HL-60 (cell line): Measurements from ENCODE around the gene ZFYVE27.

Experiments used
- DNase-seq, 2 experiments: peaks; one replicate each; pipeline ENCODE4 v3.0.0-alpha.2; 2010 to 2020; ENCODE audit warnings: low read depth in 1 of 2, low spot score in 1 of 2
- H3K27ac ChIP-seq: fragments of 250-450 bp; sonication (Bioruptor Pico); replicated peaks from 2 replicates; pipeline ENCODE4 v1.5.1; 2020; ENCODE audit warnings: mild to moderate bottlenecking, moderate library complexity
- H3K27me3 ChIP-seq: fragments of 250-450 bp; sonication (Bioruptor Pico); 2 replicates; pipeline ENCODE4 v1.5.1; 2021; ENCODE audit warnings: mild to moderate bottlenecking, moderate library complexity; ENCODE audit not compliant: insufficient read depth, poor library complexity, severe bottlenecking
- H3K4me3 ChIP-seq: replicated peaks from 2 replicates; pipeline ENCODE4 v1.5.1; 2011; ENCODE audit warnings: mild to moderate bottlenecking, control low read depth, low read length; ENCODE audit not compliant: insufficient read depth
- CTCF ChIP-seq: IDR thresholded peaks from one replicate; pipeline ENCODE4 v1.5.1; 2011; ENCODE audit warnings: low read length, control low read depth, inconsistent platforms; ENCODE audit not compliant: insufficient read depth
- GABPA ChIP-seq: IDR thresholded peaks from 2 replicates; pipeline ENCODE4 v1.6.1; 2012; ENCODE audit warnings: low read depth
- POLR2AphosphoS5 ChIP-seq: IDR thresholded peaks from 2 replicates; pipeline ENCODE4 v1.6.1; 2012; ENCODE audit warnings: low read depth
- REST ChIP-seq: IDR thresholded peaks from 2 replicates; pipeline ENCODE4 v1.6.1; 2012; ENCODE audit warnings: low read depth; ENCODE audit not compliant: insufficient replicate concordance
- SPI1 ChIP-seq: IDR thresholded peaks from 2 replicates; pipeline ENCODE4 v1.6.1; 2012; ENCODE audit warnings: low read depth, mild to moderate bottlenecking, borderline replicate concordance

ZFYVE27 gene

DNA sequence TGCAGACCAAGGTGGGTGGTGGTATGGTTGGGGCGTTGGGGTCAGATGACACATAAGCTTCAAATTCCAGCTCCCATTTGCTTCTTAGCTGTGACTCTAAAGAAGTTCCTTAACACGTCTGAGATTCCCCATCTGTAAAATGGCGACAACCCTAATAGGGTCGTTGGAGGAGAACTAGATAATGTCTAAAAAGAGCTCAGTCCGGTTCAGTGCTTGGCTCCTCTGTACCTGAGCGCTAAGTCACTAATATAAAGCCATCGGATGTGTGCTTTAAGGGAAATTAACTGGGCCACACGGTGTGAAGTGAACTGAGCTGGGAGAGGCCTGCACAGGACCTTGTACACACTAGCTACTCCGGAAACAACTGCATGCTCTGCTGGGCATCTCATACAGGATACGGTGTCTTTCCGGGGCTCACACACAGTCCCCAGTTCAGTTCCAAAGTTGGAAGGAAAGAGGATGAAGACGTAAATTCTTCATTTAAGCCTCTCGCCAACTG lies 476 bp upstream of the ZFYVE27 start:
- peak overlapping the region; percentile 85; the same call in 1 of the 2 replicates for H3K4me3 ChIP-seq
- H3K27ac ChIP-seq = peak overlapping the region; percentile 74
- TF ChIP-seq SPI1 = no peak

DNA sequence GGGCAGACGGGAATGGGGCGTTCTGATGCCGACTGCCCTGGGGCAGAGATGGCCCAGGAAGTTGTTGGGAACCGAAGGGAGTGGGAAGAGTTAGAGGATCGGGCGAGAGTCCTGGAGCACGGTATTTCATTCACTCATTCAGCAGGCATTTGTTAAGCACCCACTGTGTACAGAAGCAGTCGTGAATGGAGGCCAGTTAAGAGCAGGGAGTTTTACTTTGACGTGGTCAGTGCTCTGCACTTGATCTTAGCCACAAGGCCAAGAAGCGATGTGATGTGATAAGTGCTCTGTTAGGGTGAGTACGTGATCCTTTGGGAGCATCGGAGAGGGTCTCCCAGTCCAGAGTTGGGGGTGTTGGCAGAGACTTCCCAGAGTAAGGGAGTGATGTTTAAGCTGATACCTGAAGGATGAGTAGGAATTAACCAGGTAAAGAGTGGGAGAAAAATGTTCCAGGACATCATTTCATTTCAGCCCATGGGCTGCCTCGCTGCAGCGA lies 890 bp downstream of the ZFYVE27 start:
- Histone ChIP-seq H3K27ac (peak overlapping the region; percentile 74), H3K4me3 (peak overlapping the region; percentile 85), H3K27me3 (no peaks in the 10 kb centered on the region)
- TF ChIP-seq POLR2AphosphoS5 (no peak), SPI1 (no peak), GABPA (no peak), REST (no peak), CTCF (no peak)
- DNase-seq = no peak

More for the DNA sequence above, 476 bp upstream of the ZFYVE27 start:
- no peaks in the 10 kb centered on the region for H3K27me3 ChIP-seq
- no peak for DNase-seq

DNA sequence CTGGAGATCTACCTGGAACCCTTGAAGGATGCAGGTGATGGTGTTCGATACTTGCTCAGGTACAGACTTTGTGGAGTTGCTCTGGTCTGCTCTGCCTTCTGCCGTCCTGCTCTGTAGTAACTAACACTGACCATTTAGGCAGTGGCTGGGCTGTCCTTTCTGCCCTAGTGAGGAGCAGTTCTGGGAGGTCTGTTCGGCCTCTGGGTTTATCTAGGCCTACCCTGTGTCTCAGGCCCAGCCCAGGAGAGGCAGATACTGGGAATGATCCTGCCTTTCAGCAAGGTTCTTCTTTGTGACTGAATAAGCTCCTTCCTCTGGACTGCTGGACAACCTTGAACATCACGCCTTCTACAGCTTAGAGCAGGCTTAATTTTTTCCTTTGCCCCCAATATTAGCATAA lies 1.7 kb downstream of the ZFYVE27 start:
- DNase-seq = no peak
- Histone ChIP-seq H3K27ac (no peak overlapping the region), H3K27me3 (no peaks in the 10 kb centered on the region), H3K4me3 (no peak overlapping the region)
- no peak for TF ChIP-seq GABPA

- no peak overlapping the region for H3K27ac ChIP-seq
- H3K27me3 ChIP-seq = no peaks in the 10 kb centered on the region
- DNase-seq = no peak
- TF ChIP-seq REST (no peak), CTCF (no peak), GABPA (no peak), POLR2AphosphoS5 (no peak)
- no peak overlapping the region for H3K4me3 ChIP-seq
These were observed 3.7 kb downstream of the ZFYVE27 start for GRCh38 chr10:97740613-97741012.
